ENCODE data around the gene MAST1.
"Not testable (repeated sequence)": the region's sequence is repeated elsewhere in the genome, so short reads cannot be mapped to it uniquely, and the experiment has no call there.

Gene MAST1

DNA sequence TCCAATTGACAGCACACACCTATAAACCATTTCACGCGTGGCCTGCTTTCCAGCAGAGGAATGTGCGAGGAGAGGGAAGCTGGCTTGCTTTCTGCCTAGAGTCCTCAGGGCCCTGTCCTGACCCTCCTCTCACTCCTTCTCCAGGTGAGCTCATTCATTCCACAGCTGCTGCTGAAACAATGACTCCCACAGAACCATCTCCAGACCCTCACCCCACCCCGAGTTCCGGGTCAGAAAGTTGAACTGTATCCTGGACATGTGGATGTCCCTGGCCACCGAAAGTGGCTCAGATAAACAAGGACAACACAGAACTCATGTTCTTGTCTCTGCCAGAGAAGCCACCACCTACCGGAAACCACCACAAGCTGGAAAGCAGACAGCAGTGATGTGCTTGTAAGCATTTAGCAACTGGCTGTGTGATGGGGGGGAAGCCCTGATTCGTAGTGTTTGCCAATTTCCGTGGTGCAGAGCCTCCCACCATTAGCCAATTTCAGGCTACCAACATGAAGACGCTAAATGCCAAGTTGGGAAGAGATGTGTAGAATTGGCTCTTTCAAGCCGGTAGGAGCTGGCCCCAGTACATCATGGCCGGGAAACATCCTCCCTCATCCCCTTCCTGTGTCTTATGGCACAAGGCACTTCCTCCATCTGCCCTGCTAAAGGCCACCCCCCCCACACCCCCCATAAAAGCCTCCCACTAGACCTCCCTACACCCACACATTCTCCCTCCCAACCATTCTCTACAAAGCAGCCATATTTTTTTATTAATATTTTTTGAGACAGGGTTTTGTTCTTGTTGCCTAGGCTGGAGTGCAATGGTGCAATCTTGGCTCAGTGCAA is 75.8 kb downstream of the MAST1 start:
- H3K14ac ChIP-seq (ENCODE audit: low read length): peak overlapping the region; percentile 63
- peaks cover 16 to 18% of the 10 kb centered on the region in 2 donors for H3K4me1 ChIP-seq (ENCODE audit: control insufficient read depth in 2 of 2, insufficient read depth in 1 of 2, low read depth in 1 of 2, low read length in 2 of 2)
- H3K4me3 ChIP-seq (ENCODE audit: low read length in 2 of 2): no peak overlapping the region
- no peak for DNase-seq (ENCODE audit: low spot score)
- H3K36me3 ChIP-seq (replicated peaks in 1 of 2; ENCODE audit: control insufficient read depth in 2 of 2, insufficient read depth in 2 of 2, low read length in 2 of 2): no peaks in the 10 kb centered on the region
- H3K27ac ChIP-seq (replicated peaks; ENCODE audit: low read length): peak overlapping the region; percentile 55
- peaks cover 0 to 2% (median 0%) of the 10 kb centered on the region in 3 experiments for H3K27me3 ChIP-seq (ENCODE audit: control insufficient read depth in 3 of 3, insufficient read depth in 3 of 3, low read depth in 1 of 3, low read length in 3 of 3)
- H3K9me3 ChIP-seq (replicated peaks in 1 of 2; ENCODE audit: control insufficient read depth in 2 of 2, insufficient read depth in 1 of 2, low read depth in 1 of 2, low read length in 2 of 2): peaks cover 0 to 3% of the 10 kb centered on the region in 2 donors
- H3K4ac ChIP-seq (ENCODE audit: low read length): no peak overlapping the region
- H3K23ac ChIP-seq (ENCODE audit: low read depth, low read length, poor library complexity): no peak overlapping the region
- H2BK15ac ChIP-seq (ENCODE audit: low read length): peak overlapping the region; percentile 59
- peaks cover 1% of the 10 kb centered on the region for H3K79me1 ChIP-seq (ENCODE audit: low read depth, low read length)
- H3K9ac ChIP-seq (ENCODE audit: low read depth, low read length, poor library complexity): no peak overlapping the region
- H4K8ac ChIP-seq (ENCODE audit: low read depth, low read length): peak overlapping the region; percentile 48
- H3K18ac ChIP-seq (ENCODE audit: low read length): peak overlapping the region; percentile 24
- H2BK120ac ChIP-seq (ENCODE audit: low read depth, low read length): no peak overlapping the region
- no CpG with 5 or more reads among the region's 12 CpGs for WGBS, 2 donors (ENCODE audit: extremely low coverage in 2 of 2, insufficient read length in 2 of 2, insufficient replicate concordance in 1 of 2)
- peak overlapping the region; percentile 69 for H4K91ac ChIP-seq (ENCODE audit: low read depth, low read length, poor library complexity)
- H2AFZ ChIP-seq (ENCODE audit: low read length): peak overlapping the region; percentile 83
- H2BK12ac ChIP-seq (ENCODE audit: low read length): peak overlapping the region; percentile 43
- H2AK5ac ChIP-seq (ENCODE audit: low read depth, low read length): peak overlapping the region; percentile 83
- no peak overlapping the region for H3K4me2 ChIP-seq (ENCODE audit: insufficient read depth, low read length, poor library complexity, severe bottlenecking)
- no peak overlapping the region for H2BK5ac ChIP-seq (ENCODE audit: low read length)

GRCh38 chr19:12915860-12916259 is 77.5 kb downstream of the MAST1 start:
- WGBS, 2 donors (ENCODE audit: extremely low coverage in 2 of 2, insufficient read length in 2 of 2, insufficient replicate concordance in 1 of 2): no CpG with 5 or more reads among the region's 4 CpGs
- H3K4me3 ChIP-seq (ENCODE audit: low read length in 2 of 2); H3K27me3 ChIP-seq (ENCODE audit: control insufficient read depth in 3 of 3, insufficient read depth in 3 of 3, low read depth in 1 of 3, low read length in 3 of 3); H4K91ac ChIP-seq (ENCODE audit: low read depth, low read length, poor library complexity); H3K9ac ChIP-seq (ENCODE audit: low read depth, low read length, poor library complexity); H2AFZ ChIP-seq (ENCODE audit: low read length); H3K9me3 ChIP-seq (replicated peaks in 1 of 2; ENCODE audit: control insufficient read depth in 2 of 2, insufficient read depth in 1 of 2, low read depth in 1 of 2, low read length in 2 of 2); H3K27ac ChIP-seq (replicated peaks; ENCODE audit: low read length); H3K79me1 ChIP-seq (ENCODE audit: low read depth, low read length); H2BK120ac ChIP-seq (ENCODE audit: low read depth, low read length); H2BK12ac ChIP-seq (ENCODE audit: low read length); H3K4me2 ChIP-seq (ENCODE audit: insufficient read depth, low read length, poor library complexity, severe bottlenecking); DNase-seq (ENCODE audit: low spot score); H4K8ac ChIP-seq (ENCODE audit: low read depth, low read length); H2BK5ac ChIP-seq (ENCODE audit: low read length); H3K36me3 ChIP-seq (replicated peaks in 1 of 2; ENCODE audit: control insufficient read depth in 2 of 2, insufficient read depth in 2 of 2, low read length in 2 of 2); H3K4ac ChIP-seq (ENCODE audit: low read length); H2BK15ac ChIP-seq (ENCODE audit: low read length): not testable (repeated sequence)
- Histone ChIP-seq H3K14ac (ENCODE audit: low read length) (peak overlapping the region; percentile 56), H3K4me1 (ENCODE audit: control insufficient read depth in 2 of 2, insufficient read depth in 1 of 2, low read depth in 1 of 2, low read length in 2 of 2) (peaks cover 13 to 18% of the 10 kb centered on the region in 2 donors), H3K23ac (ENCODE audit: low read depth, low read length, poor library complexity) (peak overlapping the region; percentile 31), H2AK5ac (ENCODE audit: low read depth, low read length) (peak overlapping the region; percentile 70), H3K18ac (ENCODE audit: low read length) (peak overlapping the region; percentile 28)

DNA sequence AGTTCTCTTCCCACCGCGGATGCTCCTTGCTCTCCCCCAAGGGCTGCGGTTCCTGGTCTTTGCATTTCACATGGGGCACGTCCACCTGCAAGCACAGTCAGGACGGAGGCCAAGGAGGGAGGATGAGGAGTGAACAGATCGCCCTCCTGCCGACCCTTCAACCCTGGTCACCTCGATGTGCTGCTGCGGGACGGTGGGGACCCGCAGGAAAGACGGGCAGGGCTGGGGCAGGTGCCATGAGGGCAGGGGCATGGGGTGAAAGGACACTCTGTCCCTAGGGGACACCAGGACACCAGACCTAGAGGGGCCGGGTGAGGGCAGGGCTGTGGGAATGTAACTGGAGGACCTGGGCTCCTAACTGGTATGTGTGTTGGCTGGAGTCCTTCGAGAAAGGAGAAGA is 79.9 kb downstream of the MAST1 start:
- peak overlapping the region; percentile 99 for H2AK5ac ChIP-seq (ENCODE audit: low read depth, low read length)
- no peak overlapping the region for H3K9ac ChIP-seq (ENCODE audit: low read depth, low read length, poor library complexity)
- H3K36me3 ChIP-seq (replicated peaks in 1 of 2; ENCODE audit: control insufficient read depth in 2 of 2, insufficient read depth in 2 of 2, low read length in 2 of 2): peaks cover 11 to 17% of the 10 kb centered on the region in 2 donors
- H3K9me3 ChIP-seq (replicated peaks in 1 of 2; ENCODE audit: control insufficient read depth in 2 of 2, insufficient read depth in 1 of 2, low read depth in 1 of 2, low read length in 2 of 2): peaks cover 0 to 3% of the 10 kb centered on the region in 2 donors
- H4K8ac ChIP-seq (ENCODE audit: low read depth, low read length): peak overlapping the region; percentile 65
- H2AFZ ChIP-seq (ENCODE audit: low read length): no peak overlapping the region
- no CpG with 5 or more reads among the region's 14 CpGs for WGBS, 2 donors (ENCODE audit: extremely low coverage in 2 of 2, insufficient read length in 2 of 2, insufficient replicate concordance in 1 of 2)
- H3K4me1 ChIP-seq (ENCODE audit: control insufficient read depth in 2 of 2, insufficient read depth in 1 of 2, low read depth in 1 of 2, low read length in 2 of 2): peaks cover 5 to 11% of the 10 kb centered on the region in 2 donors
- peaks cover 0 to 2% (median 0%) of the 10 kb centered on the region in 3 experiments for H3K27me3 ChIP-seq (ENCODE audit: control insufficient read depth in 3 of 3, insufficient read depth in 3 of 3, low read depth in 1 of 3, low read length in 3 of 3)
- H4K91ac ChIP-seq (ENCODE audit: low read depth, low read length, poor library complexity): no peak overlapping the region
- peak overlapping the region; percentile 87 for H3K18ac ChIP-seq (ENCODE audit: low read length)
- H2BK120ac ChIP-seq (ENCODE audit: low read depth, low read length): peak overlapping the region; percentile 81
- peak overlapping the region; percentile 81 for H2BK15ac ChIP-seq (ENCODE audit: low read length)
- peak overlapping the region; percentile 21 for H3K14ac ChIP-seq (ENCODE audit: low read length)
- H3K79me1 ChIP-seq (ENCODE audit: low read depth, low read length): peaks cover 1% of the 10 kb centered on the region
- H3K23ac ChIP-seq (ENCODE audit: low read depth, low read length, poor library complexity): no peak overlapping the region
- H3K27ac ChIP-seq (replicated peaks; ENCODE audit: low read length): no peak overlapping the region
- H3K4me2 ChIP-seq (ENCODE audit: insufficient read depth, low read length, poor library complexity, severe bottlenecking): no peak overlapping the region
- no peak for DNase-seq (ENCODE audit: low spot score)
- no peak overlapping the region for H3K4ac ChIP-seq (ENCODE audit: low read length)
- no peak overlapping the region for H3K4me3 ChIP-seq (ENCODE audit: low read length in 2 of 2)
- H2BK5ac ChIP-seq (ENCODE audit: low read length): peak overlapping the region; percentile 39
- peak overlapping the region; percentile 41 for H2BK12ac ChIP-seq (ENCODE audit: low read length)

DNA sequence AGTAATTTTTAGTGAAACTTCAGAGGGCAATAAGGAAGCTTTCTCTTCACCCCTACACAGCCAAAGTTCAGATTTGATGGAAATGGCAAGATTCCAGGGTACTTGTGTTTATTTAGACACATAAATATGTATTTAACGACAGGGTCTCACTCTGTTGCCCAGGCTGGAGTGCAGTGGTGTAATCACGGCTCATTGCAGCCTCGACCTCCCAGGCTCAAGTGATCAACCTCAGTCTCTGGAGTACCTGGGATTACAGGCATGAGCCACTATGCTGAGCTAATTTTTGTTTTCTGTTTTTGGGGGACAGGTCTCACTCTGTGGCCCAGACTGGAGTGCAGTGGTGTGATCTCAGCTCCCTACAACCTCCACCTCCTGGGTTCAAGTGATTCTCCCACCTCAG is 82.7 kb downstream of the MAST1 start:
- Histone ChIP-seq H3K4me1 (ENCODE audit: control insufficient read depth in 2 of 2, insufficient read depth in 1 of 2, low read depth in 1 of 2, low read length in 2 of 2) (peaks cover 0 to 2% of the 10 kb centered on the region in 2 donors), H4K8ac (ENCODE audit: low read depth, low read length) (no peak overlapping the region), H3K4ac (ENCODE audit: low read length) (no peak overlapping the region), H3K14ac (ENCODE audit: low read length) (no peak overlapping the region), H2BK5ac (ENCODE audit: low read length) (no peak overlapping the region), H3K23ac (ENCODE audit: low read depth, low read length, poor library complexity) (no peak overlapping the region), H2BK120ac (ENCODE audit: low read depth, low read length) (no peak overlapping the region), H2AK5ac (ENCODE audit: low read depth, low read length) (no peak overlapping the region), H3K79me1 (ENCODE audit: low read depth, low read length) (peaks cover 1% of the 10 kb centered on the region), H4K91ac (ENCODE audit: low read depth, low read length, poor library complexity) (no peak overlapping the region), H3K9ac (ENCODE audit: low read depth, low read length, poor library complexity) (no peak overlapping the region), H3K27ac (replicated peaks; ENCODE audit: low read length) (no peak overlapping the region), H3K4me3 (ENCODE audit: low read length in 2 of 2) (no peak overlapping the region), H2AFZ (ENCODE audit: low read length) (no peak overlapping the region), H3K18ac (ENCODE audit: low read length) (no peak overlapping the region), H3K36me3 (replicated peaks in 1 of 2; ENCODE audit: control insufficient read depth in 2 of 2, insufficient read depth in 2 of 2, low read length in 2 of 2) (peaks cover 29 to 44% of the 10 kb centered on the region in 2 donors), H3K4me2 (ENCODE audit: insufficient read depth, low read length, poor library complexity, severe bottlenecking) (no peak overlapping the region), H3K9me3 (replicated peaks in 1 of 2; ENCODE audit: control insufficient read depth in 2 of 2, insufficient read depth in 1 of 2, low read depth in 1 of 2, low read length in 2 of 2) (peaks cover 0 to 3% of the 10 kb centered on the region in 2 donors), H2BK15ac (ENCODE audit: low read length) (no peak overlapping the region), H3K27me3 (ENCODE audit: control insufficient read depth in 3 of 3, insufficient read depth in 3 of 3, low read depth in 1 of 3, low read length in 3 of 3) (peaks cover 0 to 2% (median 0%) of the 10 kb centered on the region in 3 experiments), H2BK12ac (ENCODE audit: low read length) (no peak overlapping the region)
- no peak for DNase-seq (ENCODE audit: low spot score)
- WGBS, 2 donors (ENCODE audit: extremely low coverage in 2 of 2, insufficient read length in 2 of 2, insufficient replicate concordance in 1 of 2): no CpG with 5 or more reads among the region's 3 CpGs
